HG03196 (cell line): ENCODE results near the gene KRTAP5-1.

Experiments
- ATAC-seq: cut with Tn5 transposase; IDR thresholded peaks from one replicate; pipeline ENCODE4 v1.9.1; 2021; ENCODE audit not compliant: unreplicated experiment

The KRTAP5-1 gene

DNA sequence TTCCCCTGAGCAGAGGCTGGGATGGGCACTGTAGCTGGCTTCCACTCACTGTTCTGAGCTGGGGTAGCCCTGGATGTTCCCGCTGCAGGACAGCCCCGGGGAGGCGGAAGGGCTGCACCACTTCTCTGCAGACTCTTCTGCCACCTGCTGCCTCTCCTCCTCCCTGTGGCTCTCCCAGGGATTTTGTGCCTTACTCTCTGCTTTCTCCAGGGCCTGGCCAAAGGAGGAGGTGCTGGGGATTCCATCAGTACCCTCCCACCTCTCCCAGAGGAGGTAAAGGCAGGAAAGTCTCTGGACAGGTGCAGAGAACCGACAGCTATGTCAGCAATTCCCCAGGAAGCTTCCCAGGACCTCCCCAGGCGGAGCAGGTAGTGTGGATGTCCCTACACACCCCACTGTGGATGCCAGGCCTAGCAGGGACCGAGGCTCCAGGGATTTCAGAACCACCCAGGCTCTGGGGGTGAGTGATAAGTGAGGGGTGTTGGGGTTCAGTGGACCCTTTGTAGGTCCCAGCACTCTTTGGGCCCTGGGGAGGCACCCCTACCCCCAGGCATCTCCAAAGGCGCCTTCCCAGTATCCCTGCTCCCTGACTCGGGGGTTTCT is 24.3 kb downstream of the KRTAP5-1 start:
- ATAC-seq = no peak

- no peak for ATAC-seq
These were observed 25.0 kb downstream of the KRTAP5-1 start for GRCh38 chr11:1560002-1560648.

DNA sequence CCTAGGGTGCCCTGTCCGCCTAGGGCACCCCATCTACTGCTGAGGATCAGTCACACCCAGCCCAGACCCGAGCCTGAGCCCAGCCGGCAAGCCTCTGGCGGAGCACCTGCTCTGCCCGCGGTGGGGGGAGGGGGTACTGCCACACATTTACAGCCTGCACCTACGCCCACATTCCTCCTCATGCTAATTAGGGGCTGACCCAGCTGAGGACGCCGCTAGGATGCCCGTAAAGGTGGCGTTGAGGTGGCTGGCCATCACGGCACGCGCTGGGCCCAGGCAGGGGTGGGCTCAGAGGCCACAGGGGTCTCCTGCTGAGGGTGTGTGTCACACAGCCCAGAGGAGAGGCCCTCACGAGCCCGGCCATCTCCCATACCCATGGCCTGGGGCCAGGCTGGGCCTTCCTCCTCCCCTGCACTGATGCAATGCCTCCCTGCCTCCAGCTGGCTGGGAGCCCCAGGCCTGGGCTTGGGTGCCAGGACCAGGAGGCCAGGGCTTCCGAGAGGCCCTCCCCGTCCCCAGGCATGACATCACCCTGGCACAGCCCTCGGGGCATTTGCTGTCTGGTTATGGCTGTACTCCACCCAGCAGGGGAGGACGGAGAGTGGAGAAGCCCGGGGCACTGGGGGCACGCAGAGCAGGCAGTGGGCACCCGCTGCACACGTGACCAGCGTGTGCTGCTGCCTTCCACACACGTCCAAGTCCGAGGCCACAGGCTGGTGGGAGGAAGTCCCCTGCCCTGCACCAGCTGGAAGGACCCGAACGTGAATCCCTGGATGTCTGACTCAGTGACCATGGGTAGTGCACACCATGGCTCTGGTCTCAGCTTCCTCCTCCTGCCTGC is 25.8 kb downstream of the KRTAP5-1 start:
- no peak for ATAC-seq

GRCh38 chr11:1558775-1559110 is 26.3 kb downstream of the KRTAP5-1 start:
- ATAC-seq = no peak

DNA sequence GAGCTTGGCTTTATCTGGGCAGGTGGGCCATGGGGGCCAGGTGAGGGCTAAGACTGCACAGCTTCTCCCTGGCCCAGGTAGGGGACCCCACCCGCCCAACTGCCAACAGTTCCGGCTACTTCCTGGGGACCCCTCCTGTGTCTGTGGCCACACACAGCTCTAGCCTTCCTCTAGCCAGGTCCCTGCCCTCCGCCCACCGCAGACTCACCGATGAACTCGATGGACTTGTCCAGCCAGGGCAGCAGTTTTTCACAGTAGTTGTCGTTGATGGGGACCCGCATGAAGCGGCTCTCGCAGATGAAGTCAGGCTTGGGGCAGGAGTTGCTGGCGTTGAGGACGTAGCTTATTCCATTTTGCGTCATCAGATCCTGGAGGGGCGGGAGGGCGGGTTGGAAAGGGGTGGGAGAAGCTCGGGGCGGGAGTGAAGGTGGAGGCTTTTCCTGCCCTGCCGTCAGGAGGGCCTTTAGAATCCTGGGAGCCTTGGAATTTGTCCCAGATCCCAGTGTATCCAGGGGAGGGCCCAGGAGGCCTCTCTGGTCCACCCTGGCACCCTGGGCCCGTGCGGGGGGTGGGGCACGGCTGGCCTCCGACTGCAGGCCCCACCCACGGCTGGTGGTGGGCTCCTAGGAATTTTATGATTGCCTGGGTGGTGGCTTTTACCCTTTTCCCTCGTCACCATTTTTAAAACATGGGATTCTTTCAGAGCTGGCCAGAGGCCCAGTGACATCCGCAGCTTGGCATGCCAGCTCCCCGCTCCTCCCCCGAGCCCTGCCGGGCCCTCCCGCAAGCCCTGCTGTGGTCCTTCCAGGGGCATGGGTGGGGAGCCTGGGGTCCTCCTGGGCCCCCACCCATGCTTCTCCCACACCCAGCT is 26.9 kb downstream of the KRTAP5-1 start:
- ATAC-seq = no peak

DNA sequence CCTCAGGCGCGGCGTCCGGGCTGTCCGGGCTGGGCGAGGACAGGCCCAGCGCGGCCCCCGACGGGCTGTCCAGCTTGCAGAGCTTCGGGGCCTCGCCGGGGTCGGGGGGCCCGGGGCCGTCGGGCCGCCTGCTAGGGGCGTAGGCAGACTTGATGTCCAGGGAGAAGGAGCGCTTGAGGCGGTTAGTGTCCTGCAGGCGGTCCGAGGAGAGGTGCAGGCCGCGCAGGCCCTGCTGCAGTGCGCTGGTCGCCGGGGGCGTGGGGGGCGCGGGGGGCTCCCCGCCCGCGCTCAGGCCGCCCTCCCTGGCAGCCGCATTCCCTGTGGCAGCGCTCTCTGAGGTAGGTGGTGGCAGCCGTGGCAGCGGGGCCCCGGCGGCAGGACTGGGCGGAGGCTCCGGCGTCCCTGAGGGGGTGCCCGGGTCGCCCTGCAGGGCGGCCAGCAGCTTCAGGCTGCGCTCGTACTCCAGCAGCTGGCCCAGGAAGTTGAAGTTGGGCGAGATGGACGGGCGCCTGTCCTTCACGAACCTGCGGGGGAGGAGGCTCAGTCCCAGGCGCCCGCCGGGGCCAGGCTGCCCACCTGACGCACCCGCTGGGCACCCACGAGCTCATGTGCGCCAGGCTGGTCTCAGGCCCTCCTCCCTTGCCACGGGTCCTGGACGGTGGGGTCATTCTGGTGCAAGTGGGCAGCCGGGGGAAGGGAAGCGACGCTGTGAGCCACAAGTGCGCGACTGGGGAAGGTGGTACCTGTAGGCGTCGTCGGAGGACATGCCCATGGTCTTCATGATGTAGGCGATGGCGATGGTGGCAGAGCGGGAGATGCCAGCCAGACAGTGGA is 27.8 kb downstream of the KRTAP5-1 start:
- no peak for ATAC-seq

- ATAC-seq = no peak
These were observed 28.7 kb downstream of the KRTAP5-1 start for GRCh38 chr11:1556278-1556902.

GRCh38 chr11:1555713-1556153 is 29.4 kb downstream of the KRTAP5-1 start:
- no peak for ATAC-seq

DNA sequence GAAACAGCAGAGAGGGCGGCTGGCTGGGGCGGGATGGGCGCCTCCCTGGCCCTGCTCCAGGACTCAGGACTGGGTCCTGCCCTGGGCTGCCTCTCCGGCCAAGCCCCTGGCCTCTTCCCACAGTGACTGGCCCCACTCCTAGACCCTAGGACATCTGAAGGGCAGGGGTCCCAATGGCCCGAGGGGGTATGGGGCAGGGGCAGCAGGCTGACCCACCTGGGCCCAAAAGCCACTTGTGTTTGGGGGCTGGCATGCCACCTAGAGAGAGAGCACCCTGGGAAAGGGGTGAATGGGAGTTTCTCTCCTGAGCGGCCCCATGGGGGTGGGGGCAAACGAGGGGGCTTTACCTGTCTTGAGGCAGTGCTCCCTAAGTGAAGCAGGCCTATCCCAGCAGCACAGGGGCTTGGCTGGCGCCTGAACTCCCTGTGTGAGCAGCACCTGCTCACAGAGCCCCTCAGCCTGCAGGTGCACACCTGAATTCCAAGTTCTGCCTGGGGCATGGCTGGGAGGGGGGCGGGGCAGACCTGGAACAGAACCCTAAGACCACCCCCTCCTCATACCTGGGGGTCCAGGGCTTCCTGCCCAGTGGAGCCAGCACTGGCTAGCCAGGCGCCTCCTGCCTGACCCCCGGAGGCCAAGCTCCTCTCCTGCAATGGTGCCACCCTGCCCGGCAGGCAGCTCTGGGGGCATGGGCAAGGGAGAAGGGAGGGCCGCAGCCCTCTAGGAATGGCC is 29.9 kb downstream of the KRTAP5-1 start:
- no peak for ATAC-seq

DNA sequence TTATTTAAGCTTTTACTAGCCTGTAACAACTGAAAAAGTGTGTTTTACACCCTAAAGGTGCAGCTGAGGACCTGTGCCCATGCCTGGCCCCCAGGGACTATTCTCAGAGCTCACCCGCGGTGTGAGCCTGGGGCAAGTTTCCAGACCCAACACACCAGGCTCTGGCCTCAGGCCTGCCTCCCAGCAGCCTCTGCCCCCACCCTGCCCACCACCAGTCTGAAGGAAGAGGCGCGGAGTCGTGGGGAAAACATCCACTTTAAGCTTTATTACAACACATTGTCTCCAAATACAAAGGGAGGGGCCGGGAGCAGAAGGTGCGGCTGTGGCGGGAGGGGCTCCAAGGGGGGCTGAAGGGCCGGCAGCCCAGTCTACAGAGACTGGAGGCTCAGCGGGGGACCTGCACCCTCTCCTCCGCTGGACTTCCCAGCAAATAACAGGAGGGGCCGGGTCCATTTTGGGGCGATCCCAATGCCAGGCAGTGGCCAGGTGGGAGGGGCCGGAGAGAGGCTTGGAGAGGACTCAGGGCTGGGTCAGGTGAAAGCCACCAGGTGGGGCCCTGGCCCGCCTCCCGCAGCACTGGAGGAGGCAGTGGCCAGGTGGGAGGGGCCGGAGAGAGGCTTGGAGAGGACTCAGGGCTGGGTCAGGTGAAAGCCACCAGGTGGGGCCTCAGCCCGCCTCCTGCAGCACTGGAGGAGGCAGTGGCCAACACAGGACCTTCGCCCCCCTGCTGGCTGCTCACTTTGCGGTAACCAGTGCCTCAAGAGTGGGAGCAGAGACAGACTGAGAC is 31.1 kb downstream of the KRTAP5-1 start:
- ATAC-seq = no peak

- ATAC-seq = no peak
These were observed 35.4 kb downstream of the KRTAP5-1 start for GRCh38 chr11:1549338-1550330.

- no peak for ATAC-seq
These were observed 36.6 kb downstream of the KRTAP5-1 start for GRCh38 chr11:1548221-1549070.

DNA sequence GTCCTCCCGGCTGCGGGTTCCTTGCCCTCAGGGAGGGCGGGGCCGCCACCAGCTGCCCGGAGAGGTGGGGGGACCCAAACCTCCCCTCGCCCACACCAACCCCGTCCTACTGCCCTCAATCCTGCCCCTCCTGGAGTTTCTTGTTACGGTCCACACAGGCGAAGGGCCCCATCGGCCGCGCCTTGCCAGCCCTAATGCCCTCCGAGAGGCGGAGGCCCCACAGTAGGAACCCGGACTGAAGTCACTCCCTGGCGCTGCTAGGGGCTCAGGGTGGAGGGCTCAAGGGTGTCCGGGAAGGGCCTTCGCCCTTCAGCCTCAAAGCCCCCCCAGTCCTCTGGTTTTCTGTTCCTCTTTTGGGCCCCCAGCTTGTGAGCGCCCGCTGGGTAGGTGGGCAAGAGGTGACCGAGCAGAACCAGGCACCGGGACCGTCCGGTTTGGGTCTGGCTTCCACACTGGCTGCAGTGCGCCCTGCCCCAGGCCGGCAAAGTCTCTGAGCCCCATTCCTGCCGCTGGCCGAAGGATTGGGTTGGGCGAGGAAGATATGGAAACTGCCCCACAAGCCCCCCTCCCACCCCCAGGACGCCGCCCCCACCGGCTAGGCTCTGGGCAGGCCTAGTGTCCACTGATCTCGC is 37.5 kb downstream of the KRTAP5-1 start:
- ATAC-seq = no peak

- no peak for ATAC-seq
These were observed 38.3 kb downstream of the KRTAP5-1 start for GRCh38 chr11:1546536-1547466.

DNA sequence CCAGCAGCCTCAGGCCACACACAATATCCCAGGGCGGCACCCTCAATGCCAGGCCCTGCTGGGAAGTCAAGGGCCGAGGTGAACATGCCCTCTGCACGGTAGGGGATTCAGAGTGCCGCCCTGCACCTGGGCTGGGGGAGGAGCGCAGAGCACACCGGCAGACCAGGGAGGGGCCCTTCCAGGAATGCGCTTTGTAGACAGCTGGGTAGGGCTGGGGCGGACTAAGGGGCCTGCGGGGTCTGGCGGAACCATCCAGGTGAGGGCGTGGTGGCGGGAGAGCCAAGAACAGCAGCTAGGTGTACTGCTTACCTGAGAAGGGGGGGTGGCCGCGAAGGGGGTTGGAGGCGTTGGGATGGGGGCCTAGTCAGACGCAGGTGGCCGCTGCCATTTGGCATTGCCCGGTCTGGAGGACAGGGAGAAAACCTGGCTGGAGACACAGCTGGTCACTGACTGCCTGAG is 39.0 kb downstream of the KRTAP5-1 start:
- no peak for ATAC-seq
